ENCODE measurements around the gene ASTN1.

ASTN1 gene

DNA sequence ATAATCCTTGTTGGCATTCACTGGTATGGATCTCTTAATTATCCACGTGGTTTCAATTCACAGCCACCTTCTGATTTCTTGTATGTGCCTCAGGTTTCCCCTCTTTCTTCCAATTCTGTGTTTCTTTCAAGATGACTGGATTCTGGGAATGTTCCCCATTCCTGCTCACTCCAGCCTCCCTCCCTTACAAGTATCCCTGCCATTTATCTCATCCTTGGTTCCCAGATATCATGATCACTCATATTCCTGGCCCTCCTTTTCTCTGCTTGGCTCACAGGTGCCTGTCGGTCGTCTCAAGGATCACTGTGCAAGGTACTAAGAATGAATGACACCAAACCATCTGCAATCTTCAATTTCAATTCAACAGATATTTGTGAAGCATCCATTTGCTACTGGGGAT lies 279.2 kb downstream of the ASTN1 start:
- in situ Hi-C loops (cut with HindIII; ENCODE audit: low sequenced_read_pairs), result no loop called here

GRCh38 chr1:176884911-176885310 lies 279.6 kb downstream of the ASTN1 start:
- in situ Hi-C loops (cut with HindIII; ENCODE audit: low sequenced_read_pairs), result no loop called here

- in situ Hi-C loops (cut with HindIII; ENCODE audit: low sequenced_read_pairs), result no loop called here
These were observed 280.2 kb downstream of the ASTN1 start for GRCh38 chr1:176884286-176884685.

- in situ Hi-C loops (cut with HindIII; ENCODE audit: low sequenced_read_pairs), result no loop called here
These were observed 283.4 kb downstream of the ASTN1 start for GRCh38 chr1:176880955-176881595.

- in situ Hi-C loops (cut with HindIII; ENCODE audit: low sequenced_read_pairs), result no loop called here
These were observed 284.5 kb downstream of the ASTN1 start for GRCh38 chr1:176879784-176880620.

- in situ Hi-C loops (cut with HindIII; ENCODE audit: low sequenced_read_pairs), result no loop called here
These were observed 285.6 kb downstream of the ASTN1 start for GRCh38 chr1:176878750-176879536.

DNA sequence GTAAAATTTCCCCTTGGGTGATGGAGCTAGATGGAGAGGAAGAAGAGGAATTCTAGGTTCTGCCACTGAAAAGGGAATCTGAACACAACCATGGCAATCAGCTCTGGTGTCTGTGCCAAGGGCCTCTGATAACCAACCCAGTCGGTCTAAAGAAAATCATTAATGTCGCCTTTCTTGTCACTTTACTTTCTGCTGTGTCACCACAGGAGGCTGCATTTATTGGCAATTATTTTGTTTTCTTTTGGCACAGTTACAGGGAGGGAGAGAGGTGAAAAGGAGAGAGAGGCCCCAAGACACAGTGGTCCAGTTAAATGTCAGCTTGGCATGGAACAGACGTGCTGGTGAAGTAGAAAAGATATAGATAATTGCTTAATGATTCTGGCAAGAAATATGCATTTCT lies 287.0 kb downstream of the ASTN1 start:
- in situ Hi-C loops (cut with HindIII; ENCODE audit: low sequenced_read_pairs), result no loop called here

GRCh38 chr1:176876966-176877515 lies 287.5 kb downstream of the ASTN1 start:
- in situ Hi-C loops (cut with HindIII; ENCODE audit: low sequenced_read_pairs), result no loop called here

- in situ Hi-C loops (cut with HindIII; ENCODE audit: low sequenced_read_pairs), result no loop called here
These were observed 294.9 kb downstream of the ASTN1 start for GRCh38 chr1:176869577-176869976.

DNA sequence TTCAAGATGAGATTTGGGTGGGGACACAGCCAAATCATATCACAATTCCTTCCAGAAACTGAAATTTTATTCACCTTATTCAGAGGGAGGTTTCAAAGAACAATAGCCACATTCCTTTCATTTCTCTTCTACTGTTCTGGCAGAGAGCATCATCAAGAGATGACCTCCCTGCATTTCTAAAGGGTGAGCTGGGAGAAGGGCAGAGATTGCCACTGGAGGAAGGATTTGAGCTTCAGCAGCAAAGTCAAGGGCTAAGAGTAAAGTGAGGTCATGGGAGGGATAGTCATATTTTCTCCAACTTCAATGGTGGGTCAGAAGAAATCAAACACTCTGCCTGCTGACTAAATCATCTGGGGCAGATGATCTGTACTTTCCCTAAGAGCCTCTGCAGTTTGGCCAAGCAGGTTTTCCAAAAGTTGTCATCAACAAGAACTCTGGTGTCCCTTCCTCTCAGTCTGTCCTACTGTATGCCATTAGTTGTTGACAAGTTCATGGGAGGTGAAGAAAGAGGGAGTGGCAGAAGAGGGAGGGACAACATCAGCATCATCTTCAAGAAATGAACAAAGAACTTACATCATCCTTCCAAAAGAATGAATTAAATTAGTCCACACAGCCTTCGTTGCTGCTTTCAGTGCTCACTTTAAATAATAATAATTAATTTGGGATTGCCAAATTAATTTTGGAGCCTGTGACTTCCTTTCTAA lies 298.3 kb downstream of the ASTN1 start:
- in situ Hi-C loops (cut with HindIII; ENCODE audit: low sequenced_read_pairs), result no loop called here

- in situ Hi-C loops (cut with HindIII; ENCODE audit: low sequenced_read_pairs), result no loop called here
These were observed 300.3 kb downstream of the ASTN1 start for GRCh38 chr1:176864211-176864610.

DNA sequence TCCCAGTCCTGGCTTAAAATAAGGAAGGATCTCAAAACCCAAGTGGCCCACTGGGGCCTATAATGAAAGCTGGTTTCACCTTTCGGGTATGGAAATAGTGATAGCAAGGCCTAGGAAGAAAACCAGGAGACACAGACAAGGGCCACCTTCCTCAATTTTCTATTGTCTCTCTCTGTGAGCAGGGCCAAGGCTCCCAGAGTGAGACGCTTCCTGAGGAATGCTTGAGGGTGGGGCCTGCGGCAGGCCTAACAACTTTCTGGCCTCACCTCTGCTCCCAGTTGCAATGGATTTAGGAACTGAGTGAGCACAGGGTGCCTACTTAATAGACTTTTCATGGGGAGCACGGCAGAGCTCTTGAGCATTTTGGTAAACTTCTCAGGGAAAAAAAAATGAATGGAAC lies 300.9 kb downstream of the ASTN1 start:
- in situ Hi-C loops (cut with HindIII; ENCODE audit: low sequenced_read_pairs), result no loop called here

- in situ Hi-C loops (cut with HindIII; ENCODE audit: low sequenced_read_pairs), result no loop called here
These were observed 306.0 kb downstream of the ASTN1 start for GRCh38 chr1:176858433-176858916.

DNA sequence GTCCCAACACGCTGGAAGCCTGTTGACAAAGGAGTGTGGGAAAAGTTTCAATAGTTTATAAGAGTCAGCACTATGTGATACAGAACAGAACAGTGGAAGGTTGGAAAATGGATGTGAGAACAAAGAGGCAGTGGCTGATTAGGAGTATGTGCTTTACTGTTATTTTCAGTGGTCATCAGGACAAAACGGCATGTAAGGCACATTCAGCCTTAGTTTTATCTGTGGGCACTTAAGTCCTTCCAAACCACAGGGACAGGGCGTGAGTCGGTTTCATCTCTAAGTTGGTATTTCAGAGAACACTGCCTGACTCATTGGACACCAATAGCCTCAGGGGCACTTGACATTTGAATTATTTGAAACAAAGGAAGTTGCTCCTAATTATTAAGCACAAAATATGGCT lies 306.9 kb downstream of the ASTN1 start:
- in situ Hi-C loops (cut with HindIII; ENCODE audit: low sequenced_read_pairs), result no loop called here

GRCh38 chr1:176854758-176855745 lies 309.5 kb downstream of the ASTN1 start:
- in situ Hi-C loops (cut with HindIII; ENCODE audit: low sequenced_read_pairs), result no loop called here

GRCh38 chr1:176854121-176854520 lies 310.4 kb downstream of the ASTN1 start:
- in situ Hi-C loops (cut with HindIII; ENCODE audit: low sequenced_read_pairs), result no loop called here

DNA sequence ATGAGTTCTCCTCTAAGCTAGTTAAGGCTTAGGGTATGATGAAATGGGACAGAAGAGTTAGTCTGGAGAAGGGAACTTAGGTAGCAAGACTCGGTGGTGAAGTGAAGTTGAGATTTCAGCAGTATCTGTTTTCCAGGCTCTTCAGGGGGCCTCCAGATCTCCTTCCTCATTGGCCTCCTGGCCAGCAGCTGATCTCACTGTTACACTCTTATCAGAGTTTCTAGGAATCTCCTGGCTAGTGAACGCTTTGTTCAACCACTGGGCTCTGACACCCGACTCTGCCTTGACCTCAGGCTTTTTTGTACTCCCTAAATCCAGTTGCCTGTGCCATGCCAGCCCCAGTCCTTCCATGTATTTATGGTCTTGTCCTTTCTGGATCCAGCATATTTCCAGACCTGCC lies 311.0 kb downstream of the ASTN1 start:
- in situ Hi-C loops (cut with HindIII; ENCODE audit: low sequenced_read_pairs), result no loop called here

GRCh38 chr1:176852124-176852523 lies 312.4 kb downstream of the ASTN1 start:
- in situ Hi-C loops (cut with HindIII; ENCODE audit: low sequenced_read_pairs), result no loop called here

DNA sequence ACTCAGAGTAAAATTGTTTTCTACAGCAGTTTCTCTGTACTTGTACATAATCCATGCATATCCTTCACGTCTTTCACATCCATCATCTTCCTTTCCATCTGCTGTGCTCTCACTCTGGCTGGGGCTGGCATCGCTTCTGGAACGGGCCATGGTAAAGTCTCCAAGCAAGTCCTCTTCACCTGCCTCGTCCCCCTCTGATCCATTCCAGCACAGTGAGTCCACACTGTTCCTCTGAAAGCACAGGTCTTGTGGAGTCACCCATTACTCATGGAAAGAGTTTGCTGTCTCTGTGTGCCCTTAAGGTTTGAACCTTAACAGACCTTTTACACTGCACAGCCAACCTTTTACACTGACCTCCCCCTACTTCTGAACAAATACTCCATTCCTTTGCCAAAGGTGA lies 313.6 kb downstream of the ASTN1 start:
- in situ Hi-C loops (cut with HindIII; ENCODE audit: low sequenced_read_pairs), result no loop called here

All from endothelial cell of hepatic sinusoid (primary cell).